ENCODE measurements around the gene PGAP6. TPM values are rescaled to one million over a fixed set of nuclear protein-coding genes. Genes with fewer than 3 reads are reported as not detected.

PGAP6 gene
- total and polyA plus RNA-seq, 2 of the 8 experiments (the other 6 are each of a cell fraction or from before 2014, with no cell fraction given): 86.8 to 364 TPM

DNA sequence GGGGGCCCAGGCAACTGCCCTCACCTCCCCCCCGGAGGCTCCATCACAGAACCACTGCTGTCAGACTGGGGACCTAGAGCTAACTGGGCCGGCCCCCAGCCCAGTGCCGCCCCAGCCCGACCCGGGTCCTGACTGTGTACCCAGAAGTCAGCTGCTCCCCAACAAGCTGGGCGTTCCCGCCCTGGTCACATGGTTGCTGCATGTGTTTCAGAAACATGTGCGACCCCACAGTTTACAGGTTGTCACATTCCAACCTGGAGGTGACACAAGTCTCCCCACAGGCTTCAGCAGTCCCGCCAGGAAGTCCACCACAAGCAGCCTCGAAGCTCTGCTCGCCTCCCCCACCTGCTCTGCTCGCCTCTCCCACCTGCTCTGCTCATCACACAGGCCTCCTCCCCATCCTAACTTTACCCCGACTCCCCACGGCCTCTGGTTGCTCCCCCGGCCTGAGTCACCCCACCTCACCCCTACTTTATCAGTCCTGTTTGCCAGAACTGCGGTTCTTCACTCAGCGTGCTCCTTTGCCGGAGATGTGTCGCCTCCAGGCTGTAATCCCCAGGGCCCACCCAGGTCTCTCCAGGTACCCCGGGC is 12.4 kb downstream of the PGAP6 start:
- WGBS, 2 experiments (ENCODE audit: extremely low coverage in 1 of 2, insufficient coverage in 1 of 2, insufficient read length in 1 of 2, insufficient replicate concordance in 2 of 2, low coverage in 1 of 2, low lambda C conversion rate in 2 of 2, missing lambda C conversion rate in 1 of 2): 86% methylated on average over 20 of the region's 20 CpGs; no CpG with 5 or more reads in 1 of the 2 experiments
- peak overlapping the region; percentile 42 for H4K91ac ChIP-seq (replicated peaks; ENCODE audit: insufficient read length, low read length)
- CTCF ChIA-PET (ENCODE audit: partially characterized antibody): interaction anchor here (1.1 to 1.4 kb wide), 3 partner anchors 21 to 88 kb away, joined by 3 read pairs; no protein-coding TSS in a partner anchor

More for the DNA sequence above, 12.4 kb downstream of the PGAP6 start:
- H3K9me3 ChIP-seq (ENCODE audit: insufficient read depth in 2 of 2, low read depth in 1 of 2, low read length in 1 of 2): no peaks in the 10 kb centered on the region
- TF ChIP-seq TAF7 (optimal IDR thresholded peaks at IDR 0.05; ENCODE audit: borderline replicate concordance, low read depth, low read length): no peak
- TF ChIP-seq EGR1 (IDR thresholded peaks at IDR 0.05; ENCODE audit: borderline replicate concordance, low read depth, low read length): no peak
- TF ChIP-seq CREB1 (IDR thresholded peaks at IDR 0.05): no peak
- no peak for TF ChIP-seq RNF2 (IDR thresholded peaks at IDR 0.05; ENCODE audit: borderline replicate concordance, low read depth, low read length, missing control alignments, poor library complexity, severe bottlenecking)
- no peak for TF ChIP-seq GABPA (IDR thresholded peaks at IDR 0.05; ENCODE audit: borderline replicate concordance, insufficient read depth, low read length)
- no peak for TF ChIP-seq RFX5 (IDR thresholded peaks at IDR 0.05; ENCODE audit: borderline replicate concordance, low read depth, low read length)
- TF ChIP-seq, protein P1, sequence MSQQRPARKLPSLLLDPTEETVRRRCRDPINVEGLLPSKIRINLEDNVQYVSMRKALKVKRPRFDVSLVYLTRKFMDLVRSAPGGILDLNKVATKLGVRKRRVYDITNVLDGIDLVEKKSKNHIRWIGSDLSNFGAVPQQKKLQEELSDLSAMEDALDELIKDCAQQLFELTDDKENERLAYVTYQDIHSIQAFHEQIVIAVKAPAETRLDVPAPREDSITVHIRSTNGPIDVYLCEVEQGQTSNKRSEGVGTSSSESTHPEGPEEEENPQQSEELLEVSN (IDR thresholded peaks at IDR 0.05): 0 out of 2 replicates have a peak, but pooled peaks have one; percentile 20
- H3K4me2 ChIP-seq (ENCODE audit: insufficient read depth in 1 of 2, low read depth in 2 of 2, low read length in 2 of 2): peak overlapping the region; percentile 70 to 76
- no peaks in the 10 kb centered on the region; the same call in 1 of the 2 replicates for H3K79me1 ChIP-seq (ENCODE audit: low read depth, low read length)
- H3K14ac ChIP-seq (ENCODE audit: insufficient read length): no peak overlapping the region
- peaks cover 0 to 10% (median 8%) of the 10 kb centered on the region in 4 experiments; a peak in 5 of 7 replicates for H3K4me1 ChIP-seq (replicated peaks in 1 of 4; ENCODE audit: control insufficient read depth in 3 of 4, insufficient read depth in 4 of 4, low read length in 3 of 4)
- H2BK20ac ChIP-seq (ENCODE audit: low read length): no peak overlapping the region
- H3K36me3 ChIP-seq (ENCODE audit: control insufficient read depth in 2 of 4, insufficient read depth in 4 of 4, low read length in 3 of 4): peaks cover 17 to 43% (median 35%) of the 10 kb centered on the region in 4 experiments
- peak overlapping the region; percentile 32 for H3K4ac ChIP-seq (replicated peaks; ENCODE audit: insufficient read length, low read depth, low read length)
- peaks cover 3 to 24% of the 10 kb centered on the region in 2 experiments for H4K20me1 ChIP-seq (replicated peaks in 1 of 2; ENCODE audit: control insufficient read depth in 1 of 2, insufficient read depth in 2 of 2, low read length in 2 of 2)
- no peak overlapping the region for H3K23ac ChIP-seq (ENCODE audit: insufficient read length)
- no peaks in the 10 kb centered on the region; the same call in 1 of the 2 replicates for H3K23me2 ChIP-seq (ENCODE audit: low read depth, low read length)
- POLR2A ChIA-PET (ENCODE audit: partially characterized antibody): interaction anchor here (0.8 to 2.5 kb wide), 7 partner anchors 10 to 347 kb away, joined by 3 to 11 read pairs (median 5); partner anchors contain the start of gene DECR2
- no peak overlapping the region; the same call in 1 of the 2 replicates for H4K8ac ChIP-seq (ENCODE audit: extremely low read depth, insufficient read depth, low read length)
- H2AFZ ChIP-seq (ENCODE audit: low read length): no peak overlapping the region
- no peaks in the 10 kb centered on the region for H3K27me3 ChIP-seq (replicated peaks in 1 of 4; ENCODE audit: control insufficient read depth in 3 of 4, extremely low read depth in 1 of 4, insufficient read depth in 3 of 4, low read length in 3 of 4)
- H3K27ac ChIP-seq (ENCODE audit: low read depth, low read length): no peak overlapping the region
- no peak overlapping the region for H4K5ac ChIP-seq (ENCODE audit: insufficient read length, low read depth, low read length)
- no peaks in the 10 kb centered on the region; a peak in 1 of 4 replicates for H3K79me2 ChIP-seq (ENCODE audit: control insufficient read depth in 1 of 2, insufficient read depth in 2 of 2, low read length in 2 of 2)
- H3K4me3 ChIP-seq (ENCODE audit: extremely low read depth in 1 of 4, insufficient read depth in 2 of 4, low read depth in 3 of 4, low read length in 4 of 4): peak overlapping the region; percentile 23 to 60 (median 49); a peak in 6 of 8 replicates
- no peak overlapping the region for H2BK12ac ChIP-seq (ENCODE audit: low read depth, low read length)
- H2BK120ac ChIP-seq (replicated peaks; ENCODE audit: low read depth, low read length): no peak overlapping the region
- no peak overlapping the region for H3K56ac ChIP-seq (replicated peaks; ENCODE audit: insufficient read length, low read depth, low read length)
- FAIRE-seq (no peak), DNase-seq (ENCODE audit: low read depth in 1 of 2, low spot score in 2 of 2) (peak in 1 of 2 experiments; percentile 46)
- peak overlapping the region in 1 of 4 experiments; percentile 13; a peak in 1 of 7 replicates for H3K9ac ChIP-seq (replicated peaks in 1 of 4; ENCODE audit: extremely low read depth in 1 of 4, low read depth in 3 of 4, low read length in 3 of 4)
- 0 out of 2 replicates have a peak overlapping the region, but pooled peaks have one; percentile 63 for H2BK5ac ChIP-seq (ENCODE audit: low read depth, low read length)
- no peak overlapping the region; the same call in 1 of the 2 replicates for H2BK15ac ChIP-seq (ENCODE audit: low read length)
- H2AK5ac ChIP-seq (ENCODE audit: low read depth, low read length): no peak overlapping the region
- peak overlapping the region; percentile 19; the same call in 1 of the 2 replicates for H3K18ac ChIP-seq (ENCODE audit: extremely low read depth, low read length)

All from H1 (cell line).